ENCODE data around the gene FCRL6.

Gene FCRL6

DNA sequence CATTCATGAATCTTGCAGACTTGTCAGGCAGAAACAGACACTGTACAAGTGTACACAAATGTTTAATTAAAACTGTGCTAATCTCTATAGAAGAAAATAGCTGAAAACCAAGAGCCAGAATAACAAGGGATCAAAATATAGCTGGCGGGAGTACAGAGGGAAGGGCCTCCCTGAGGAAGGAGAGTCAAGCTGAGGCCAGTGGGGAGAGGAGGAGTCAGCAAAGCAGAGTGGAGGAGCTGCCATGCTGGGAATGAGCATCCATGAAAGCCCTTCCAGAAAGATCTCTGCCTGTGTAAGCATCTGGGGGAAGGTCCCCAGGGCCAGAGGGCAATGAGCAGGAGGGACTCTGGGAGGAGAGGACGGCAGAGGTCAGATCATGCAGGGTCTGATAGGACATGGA, 39.6 kb downstream of the FCRL6 start:
- FAIRE-seq (no peak), DNase-seq (ENCODE audit: insufficient read length, low spot score) (no peak)
- TF ChIP-seq, protein P1, sequence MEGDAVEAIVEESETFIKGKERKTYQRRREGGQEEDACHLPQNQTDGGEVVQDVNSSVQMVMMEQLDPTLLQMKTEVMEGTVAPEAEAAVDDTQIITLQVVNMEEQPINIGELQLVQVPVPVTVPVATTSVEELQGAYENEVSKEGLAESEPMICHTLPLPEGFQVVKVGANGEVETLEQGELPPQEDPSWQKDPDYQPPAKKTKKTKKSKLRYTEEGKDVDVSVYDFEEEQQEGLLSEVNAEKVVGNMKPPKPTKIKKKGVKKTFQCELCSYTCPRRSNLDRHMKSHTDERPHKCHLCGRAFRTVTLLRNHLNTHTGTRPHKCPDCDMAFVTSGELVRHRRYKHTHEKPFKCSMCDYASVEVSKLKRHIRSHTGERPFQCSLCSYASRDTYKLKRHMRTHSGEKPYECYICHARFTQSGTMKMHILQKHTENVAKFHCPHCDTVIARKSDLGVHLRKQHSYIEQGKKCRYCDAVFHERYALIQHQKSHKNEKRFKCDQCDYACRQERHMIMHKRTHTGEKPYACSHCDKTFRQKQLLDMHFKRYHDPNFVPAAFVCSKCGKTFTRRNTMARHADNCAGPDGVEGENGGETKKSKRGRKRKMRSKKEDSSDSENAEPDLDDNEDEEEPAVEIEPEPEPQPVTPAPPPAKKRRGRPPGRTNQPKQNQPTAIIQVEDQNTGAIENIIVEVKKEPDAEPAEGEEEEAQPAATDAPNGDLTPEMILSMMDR (IDR thresholded peaks at IDR 0.05; ENCODE audit: insufficient read depth, missing control alignments) = no peak

GRCh38 chr1:159843459-159843858, 41.3 kb downstream of the FCRL6 start:
- DNase-seq (ENCODE audit: insufficient read length, low spot score) = no peak
- FAIRE-seq = no peak
- TF ChIP-seq, protein P1 (IDR thresholded peaks at IDR 0.05; ENCODE audit: insufficient read depth, missing control alignments) = no peak

- TF ChIP-seq, protein P1 (IDR thresholded peaks at IDR 0.05; ENCODE audit: insufficient read depth, missing control alignments) = no peak
- DNase-seq (ENCODE audit: insufficient read length, low spot score) (no peak), FAIRE-seq (no peak)
These were observed 43.8 kb downstream of the FCRL6 start for GRCh38 chr1:159845751-159846629.

GRCh38 chr1:159847231-159847630, 45.1 kb downstream of the FCRL6 start:
- TF ChIP-seq, protein P1 (IDR thresholded peaks at IDR 0.05; ENCODE audit: insufficient read depth, missing control alignments) = no peak
- FAIRE-seq = no peak

DNA sequence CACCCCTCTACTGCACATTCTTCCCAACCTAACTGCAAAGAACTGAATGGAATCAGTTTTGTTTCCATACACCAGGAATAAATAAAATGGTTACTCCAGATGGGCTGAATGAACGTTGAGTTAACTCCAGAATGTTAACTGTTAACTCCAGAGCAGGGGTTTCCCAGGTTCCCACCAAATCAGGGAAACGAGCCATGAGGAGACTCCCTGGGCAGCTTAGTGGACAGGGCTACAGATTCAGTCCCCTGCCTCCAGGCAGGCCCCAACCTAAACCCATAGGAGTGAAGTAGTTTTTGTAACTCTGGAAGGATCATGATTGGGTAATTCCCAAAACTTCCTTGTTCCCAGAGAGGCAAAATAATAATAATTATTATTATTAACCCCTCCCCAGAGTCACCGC, 46.2 kb downstream of the FCRL6 start:
- no peak for DNase-seq (ENCODE audit: insufficient read length, low spot score)

More at GRCh38 chr1:159847231-159847630, 45.1 kb downstream of the FCRL6 start:
- no peak for DNase-seq (ENCODE audit: insufficient read length, low spot score)

GRCh38 chr1:159849626-159850366, 47.6 kb downstream of the FCRL6 start:
- TF ChIP-seq, protein P1 (IDR thresholded peaks at IDR 0.05; ENCODE audit: insufficient read depth, missing control alignments) = no peak
- no peak for FAIRE-seq
- no peak for DNase-seq (ENCODE audit: insufficient read length, low spot score)

More for the DNA sequence above, 46.2 kb downstream of the FCRL6 start:
- no peak for FAIRE-seq
- TF ChIP-seq, protein P1 (IDR thresholded peaks at IDR 0.05; ENCODE audit: insufficient read depth, missing control alignments) = no peak

Data from D721Med (cell line).